A549 (cell line): ENCODE measurements around the gene SLC37A1.

ENCODE experiments used
- CHD4 ChIP-seq: fragments of 200-600 bp; sonication (generic); IDR thresholded peaks from 2 replicates; pipeline ENCODE4 v1.6.1; 2016; ENCODE audit warnings: antibody characterized with exemption, mild to moderate bottlenecking, borderline replicate concordance
- EP300 ChIP-seq, 2 experiments: fragments of >200 bp; sonication (Bioruptor Twin); formaldehyde crosslinking; IDR thresholded peaks; 2 replicates in 1 of 2; 3 replicates in 1 of 2; pipeline ENCODE4 v1.6.1; 2016 to 2017
- FOSB ChIP-seq: fragments of 250-450 bp; sonication (Bioruptor Pico); IDR thresholded peaks from 2 replicates; pipeline ENCODE4 v1.5.0; 2020; ENCODE audit warnings: mild to moderate bottlenecking, moderate library complexity
- JUN ChIP-seq, 2 experiments: fragments of >200 bp; sonication (Bioruptor Twin); formaldehyde crosslinking; IDR thresholded peaks; 2 replicates in 1 of 2; 3 replicates in 1 of 2; pipeline ENCODE4 v1.6.1; 2016 to 2017
- NPAS2 ChIP-seq: fragments of 250-450 bp; sonication (Bioruptor Pico); IDR thresholded peaks from 2 replicates; pipeline ENCODE4 v1.8.0; 2022; ENCODE audit warnings: mild to moderate bottlenecking, moderate library complexity, borderline replicate concordance
- POLR2A ChIP-seq: IDR thresholded peaks from 2 replicates; pipeline ENCODE4 v1.6.1; 2012; ENCODE audit warnings: mild to moderate bottlenecking, low read length
- TF ChIP-seq, protein P1 (sequence below): fragments of >200 bp; sonication (Bioruptor Twin); formaldehyde crosslinking; IDR thresholded peaks from 3 replicates; pipeline ENCODE4 v1.5.1; 2016

DNA sequence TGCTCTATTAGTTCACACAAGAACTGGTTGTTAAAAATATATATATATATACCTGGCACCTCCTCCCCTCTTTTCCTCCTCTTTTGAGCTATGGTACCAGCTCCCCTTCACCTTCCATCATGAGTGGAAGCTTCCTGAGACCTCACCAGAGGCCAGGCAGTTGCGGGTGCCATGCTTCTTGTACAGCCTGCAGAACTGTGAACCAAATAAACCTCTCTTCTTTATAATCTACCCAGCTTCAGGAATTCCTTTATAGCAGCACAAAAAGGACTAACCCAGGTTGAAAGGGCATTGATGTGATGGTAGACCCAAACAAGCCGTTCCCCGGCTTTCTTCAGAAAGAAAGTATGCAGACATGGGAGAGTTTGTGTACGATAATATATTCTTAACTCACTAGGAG lies 32.5 kb upstream of the SLC37A1 start:
- TF ChIP-seq FOSB (CRISPR knock-in tag), result no peak
- TF ChIP-seq JUN (IDR thresholded peaks at IDR 0.05), result no peak
- TF ChIP-seq EP300 (IDR thresholded peaks at IDR 0.05), result no peak
- TF ChIP-seq, protein P1, sequence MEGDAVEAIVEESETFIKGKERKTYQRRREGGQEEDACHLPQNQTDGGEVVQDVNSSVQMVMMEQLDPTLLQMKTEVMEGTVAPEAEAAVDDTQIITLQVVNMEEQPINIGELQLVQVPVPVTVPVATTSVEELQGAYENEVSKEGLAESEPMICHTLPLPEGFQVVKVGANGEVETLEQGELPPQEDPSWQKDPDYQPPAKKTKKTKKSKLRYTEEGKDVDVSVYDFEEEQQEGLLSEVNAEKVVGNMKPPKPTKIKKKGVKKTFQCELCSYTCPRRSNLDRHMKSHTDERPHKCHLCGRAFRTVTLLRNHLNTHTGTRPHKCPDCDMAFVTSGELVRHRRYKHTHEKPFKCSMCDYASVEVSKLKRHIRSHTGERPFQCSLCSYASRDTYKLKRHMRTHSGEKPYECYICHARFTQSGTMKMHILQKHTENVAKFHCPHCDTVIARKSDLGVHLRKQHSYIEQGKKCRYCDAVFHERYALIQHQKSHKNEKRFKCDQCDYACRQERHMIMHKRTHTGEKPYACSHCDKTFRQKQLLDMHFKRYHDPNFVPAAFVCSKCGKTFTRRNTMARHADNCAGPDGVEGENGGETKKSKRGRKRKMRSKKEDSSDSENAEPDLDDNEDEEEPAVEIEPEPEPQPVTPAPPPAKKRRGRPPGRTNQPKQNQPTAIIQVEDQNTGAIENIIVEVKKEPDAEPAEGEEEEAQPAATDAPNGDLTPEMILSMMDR, result no peak
- no peak for TF ChIP-seq NPAS2
- no peak for TF ChIP-seq POLR2A
- no peak for TF ChIP-seq CHD4
